ENCODE measurements around the gene DNAAF5. TPM values are rescaled to one million over a fixed set of nuclear protein-coding genes. Genes with fewer than 3 reads are reported as not detected.

The DNAAF5 gene
- total and polyA plus RNA-seq, 9 of the 15 experiments (the other 6 are each of a cell fraction or from before 2014, with no cell fraction given) = 3.1 to 69.7 (median 19.1) TPM

GRCh38 chr7:725223-726005 lies 1.1 kb upstream of the DNAAF5 start (continued):
- TF ChIP-seq THAP12 (CRISPR knock-in tag; IDR thresholded peaks at IDR 0.05) = no peak
- TF ChIP-seq, protein P1, sequence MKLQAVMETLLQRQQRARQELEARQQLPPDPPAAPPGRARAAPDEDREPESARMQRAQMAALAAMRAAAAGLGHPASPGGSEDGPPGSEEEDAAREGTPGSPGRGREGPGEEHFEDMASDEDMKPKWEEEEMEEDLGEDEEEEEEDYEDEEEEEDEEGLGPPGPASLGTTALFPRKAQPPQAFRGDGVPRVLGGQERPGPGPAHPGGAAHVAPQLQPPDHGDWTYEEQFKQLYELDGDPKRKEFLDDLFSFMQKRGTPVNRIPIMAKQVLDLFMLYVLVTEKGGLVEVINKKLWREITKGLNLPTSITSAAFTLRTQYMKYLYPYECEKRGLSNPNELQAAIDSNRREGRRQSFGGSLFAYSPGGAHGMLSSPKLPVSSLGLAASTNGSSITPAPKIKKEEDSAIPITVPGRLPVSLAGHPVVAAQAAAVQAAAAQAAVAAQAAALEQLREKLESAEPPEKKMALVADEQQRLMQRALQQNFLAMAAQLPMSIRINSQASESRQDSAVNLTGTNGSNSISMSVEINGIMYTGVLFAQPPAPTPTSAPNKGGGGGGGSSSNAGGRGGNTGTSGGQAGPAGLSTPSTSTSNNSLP (IDR thresholded peaks at IDR 0.05; ENCODE audit: borderline replicate concordance, low read depth, low read length) = no peak
- TF ChIP-seq SRSF3 (IDR thresholded peaks at IDR 0.05; ENCODE audit: insufficient read depth, low read length) = no peak
- TF ChIP-seq, protein P2, sequence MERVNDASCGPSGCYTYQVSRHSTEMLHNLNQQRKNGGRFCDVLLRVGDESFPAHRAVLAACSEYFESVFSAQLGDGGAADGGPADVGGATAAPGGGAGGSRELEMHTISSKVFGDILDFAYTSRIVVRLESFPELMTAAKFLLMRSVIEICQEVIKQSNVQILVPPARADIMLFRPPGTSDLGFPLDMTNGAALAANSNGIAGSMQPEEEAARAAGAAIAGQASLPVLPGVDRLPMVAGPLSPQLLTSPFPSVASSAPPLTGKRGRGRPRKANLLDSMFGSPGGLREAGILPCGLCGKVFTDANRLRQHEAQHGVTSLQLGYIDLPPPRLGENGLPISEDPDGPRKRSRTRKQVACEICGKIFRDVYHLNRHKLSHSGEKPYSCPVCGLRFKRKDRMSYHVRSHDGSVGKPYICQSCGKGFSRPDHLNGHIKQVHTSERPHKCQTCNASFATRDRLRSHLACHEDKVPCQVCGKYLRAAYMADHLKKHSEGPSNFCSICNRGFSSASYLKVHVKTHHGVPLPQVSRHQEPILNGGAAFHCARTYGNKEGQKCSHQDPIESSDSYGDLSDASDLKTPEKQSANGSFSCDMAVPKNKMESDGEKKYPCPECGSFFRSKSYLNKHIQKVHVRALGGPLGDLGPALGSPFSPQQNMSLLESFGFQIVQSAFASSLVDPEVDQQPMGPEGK (CRISPR knock-in tag; IDR thresholded peaks at IDR 0.05; ENCODE audit: borderline replicate concordance) = no peak
- TF ChIP-seq ZNF507 (tag; conservative IDR thresholded peaks at IDR 0.05) = no peak
- no peak for TF ChIP-seq ZNF830 (CRISPR knock-in tag; IDR thresholded peaks at IDR 0.05)
- peak; percentile 55 for TF ChIP-seq SMAD4 (CRISPR knock-in tag; conservative IDR thresholded peaks at IDR 0.05)
- TF ChIP-seq ZNF584 (CRISPR knock-in tag; IDR thresholded peaks at IDR 0.05; ENCODE audit: low read depth) = no peak
- no peak for TF ChIP-seq NFE2L1 (tag; IDR thresholded peaks at IDR 0.05; ENCODE audit: borderline replicate concordance, low read depth)
- TF ChIP-seq ERF (CRISPR knock-in tag; IDR thresholded peaks at IDR 0.05) = no peak
- no peak for TF ChIP-seq ZNF124 (CRISPR knock-in tag; IDR thresholded peaks at IDR 0.05)
- TF ChIP-seq FOXJ3 (CRISPR knock-in tag; IDR thresholded peaks at IDR 0.05) = no peak
- TF ChIP-seq ZBTB33 (CRISPR knock-in tag; IDR thresholded peaks at IDR 0.05) = no peak
- no peak for TF ChIP-seq GABPA (tag; conservative IDR thresholded peaks at IDR 0.05; ENCODE audit: low read depth)
- TF ChIP-seq PTTG1 (tag; IDR thresholded peaks at IDR 0.05; ENCODE audit: low read depth) = no peak
- no peak for TF ChIP-seq POLR2G (IDR thresholded peaks at IDR 0.05; ENCODE audit: low read depth, low read length)
- TF ChIP-seq HOXB6 (CRISPR knock-in tag; IDR thresholded peaks at IDR 0.05; ENCODE audit: borderline replicate concordance) = no peak
- TF ChIP-seq TRIM24 (IDR thresholded peaks at IDR 0.05) = peak; percentile 94 to 96
- peak; percentile 41 to 74; a peak in 3 of 4 replicates for TF ChIP-seq HDAC1 (IDR thresholded peaks at IDR 0.05)

Measured in K562 (cell line).